IPS-18c (cell line): ENCODE measurements around the gene GMCL2.

Experiments
- H3K4me3 ChIP-seq: 2 replicates; pipeline ENCODE4 v1.7.0; 2013; ENCODE audit warnings: low read depth, mild to moderate bottlenecking, low read length, moderate library complexity; ENCODE audit not compliant: insufficient read depth
- H3K9me3 ChIP-seq: one replicate; pipeline ENCODE4 v1.6.1; 2013; ENCODE audit warnings: mild to moderate bottlenecking, low read length, moderate library complexity; ENCODE audit not compliant: control insufficient read depth, insufficient read depth

The GMCL2 gene

GRCh38 chr5:178224403-178224802 lies 37.2 kb upstream of the GMCL2 start:
- Histone ChIP-seq H3K9me3 (no peaks in the 10 kb centered on the region), H3K4me3 (no peak overlapping the region)

GRCh38 chr5:178223828-178224335 lies 36.7 kb upstream of the GMCL2 start:
- no peak overlapping the region for H3K4me3 ChIP-seq
- no peaks in the 10 kb centered on the region for H3K9me3 ChIP-seq

- Histone ChIP-seq H3K4me3 (no peak overlapping the region), H3K9me3 (no peaks in the 10 kb centered on the region)
Observed at GRCh38 chr5:178223196-178223773, 36.1 kb upstream of the GMCL2 start.

GRCh38 chr5:178222292-178222691 lies 35.1 kb upstream of the GMCL2 start:
- H3K4me3 ChIP-seq, result no peak overlapping the region
- H3K9me3 ChIP-seq, result no peaks in the 10 kb centered on the region

DNA sequence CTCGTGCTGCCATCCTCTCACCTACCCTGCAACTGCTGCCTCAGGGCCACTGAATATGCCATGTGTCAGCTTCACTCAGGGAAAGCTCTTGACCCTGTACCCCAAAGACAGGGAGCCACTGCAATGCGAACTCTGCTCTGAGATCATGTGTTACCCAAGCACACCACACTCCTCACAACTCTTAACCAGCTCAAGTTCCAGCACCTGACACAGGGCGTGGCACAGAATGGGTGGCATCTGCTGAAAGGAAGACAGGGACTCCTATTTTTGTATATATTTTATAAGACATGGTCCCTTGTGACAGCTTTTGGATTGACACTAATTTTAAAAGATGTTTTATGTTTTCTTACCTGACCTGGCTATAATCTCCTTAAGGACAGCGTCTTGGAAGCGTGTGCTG lies 34.7 kb upstream of the GMCL2 start:
- H3K4me3 ChIP-seq, result no peak overlapping the region

GRCh38 chr5:178221282-178221681 lies 34.1 kb upstream of the GMCL2 start:
- no peak overlapping the region for H3K4me3 ChIP-seq

More for the DNA sequence above, 34.7 kb upstream of the GMCL2 start:
- H3K9me3 ChIP-seq, result no peaks in the 10 kb centered on the region

DNA sequence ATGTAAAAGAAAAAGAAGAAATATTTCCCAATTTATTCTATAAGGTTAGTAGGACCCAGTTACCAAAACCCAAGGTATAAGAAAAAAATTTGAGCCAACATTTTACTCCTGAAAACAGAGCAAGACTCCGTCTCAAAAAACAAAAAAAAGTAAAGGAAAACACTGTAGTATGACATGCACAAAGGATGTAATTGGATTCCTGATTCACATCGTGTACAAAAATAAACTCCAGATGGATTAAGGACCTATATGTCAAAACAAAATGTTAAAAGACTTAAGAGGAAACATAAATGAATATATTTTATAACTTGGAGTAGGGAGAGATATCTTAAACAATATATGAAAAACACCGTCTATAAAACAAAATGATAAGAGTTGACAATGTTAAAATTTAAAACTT lies 31.7 kb upstream of the GMCL2 start:
- Histone ChIP-seq H3K9me3 (no peaks in the 10 kb centered on the region), H3K4me3 (no peak overlapping the region)

More at GRCh38 chr5:178221282-178221681, 34.1 kb upstream of the GMCL2 start:
- H3K9me3 ChIP-seq, result no peaks in the 10 kb centered on the region

GRCh38 chr5:178218237-178218776 lies 31.1 kb upstream of the GMCL2 start:
- H3K4me3 ChIP-seq, result no peak overlapping the region
- no peaks in the 10 kb centered on the region for H3K9me3 ChIP-seq

DNA sequence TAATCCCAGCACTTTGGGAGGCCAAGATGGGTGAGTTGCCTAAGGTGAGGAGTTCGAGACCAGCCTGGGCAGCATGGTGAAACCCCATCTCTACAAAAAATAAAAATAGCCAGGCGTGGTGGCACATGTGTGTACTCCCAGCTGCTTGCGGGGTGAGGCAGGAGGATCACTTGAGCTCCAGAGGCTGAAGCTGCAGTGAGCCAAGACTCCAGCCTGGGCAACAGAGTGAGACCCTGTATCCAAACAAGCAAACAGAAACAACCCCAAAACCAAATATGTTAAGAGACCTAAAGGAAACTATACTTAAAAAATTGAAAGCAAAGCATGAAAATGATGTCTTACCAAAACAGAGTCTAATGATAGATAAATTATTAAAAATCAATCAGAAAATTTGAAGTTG lies 29.6 kb upstream of the GMCL2 start:
- H3K4me3 ChIP-seq, result no peak overlapping the region
- no peaks in the 10 kb centered on the region for H3K9me3 ChIP-seq

DNA sequence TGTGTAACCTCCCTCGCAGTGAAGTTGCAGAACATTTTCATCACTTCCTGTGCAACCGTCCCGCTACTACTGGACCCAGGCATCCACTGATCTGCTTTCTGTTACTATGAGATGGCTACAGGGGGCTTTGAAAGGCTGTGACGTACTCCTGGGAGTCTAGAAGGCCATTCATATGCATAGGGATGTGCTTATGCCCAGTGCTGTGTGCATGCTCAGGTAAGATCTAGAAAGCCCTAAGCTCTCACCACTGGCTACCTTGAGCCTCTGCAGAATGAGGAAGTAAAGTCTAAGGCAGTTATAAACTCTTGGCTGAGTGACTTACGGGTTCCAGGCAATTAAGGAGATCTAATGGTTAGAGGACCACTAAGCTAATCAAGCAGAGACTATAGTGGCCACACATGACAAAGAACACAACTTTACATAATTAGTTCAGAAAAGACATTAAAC lies 28.9 kb upstream of the GMCL2 start:
- Histone ChIP-seq H3K9me3 (no peaks in the 10 kb centered on the region), H3K4me3 (no peak overlapping the region)

- H3K9me3 ChIP-seq, result no peaks in the 10 kb centered on the region
- H3K4me3 ChIP-seq, result no peak overlapping the region
Observed at GRCh38 chr5:178215280-178216002, 28.3 kb upstream of the GMCL2 start.

DNA sequence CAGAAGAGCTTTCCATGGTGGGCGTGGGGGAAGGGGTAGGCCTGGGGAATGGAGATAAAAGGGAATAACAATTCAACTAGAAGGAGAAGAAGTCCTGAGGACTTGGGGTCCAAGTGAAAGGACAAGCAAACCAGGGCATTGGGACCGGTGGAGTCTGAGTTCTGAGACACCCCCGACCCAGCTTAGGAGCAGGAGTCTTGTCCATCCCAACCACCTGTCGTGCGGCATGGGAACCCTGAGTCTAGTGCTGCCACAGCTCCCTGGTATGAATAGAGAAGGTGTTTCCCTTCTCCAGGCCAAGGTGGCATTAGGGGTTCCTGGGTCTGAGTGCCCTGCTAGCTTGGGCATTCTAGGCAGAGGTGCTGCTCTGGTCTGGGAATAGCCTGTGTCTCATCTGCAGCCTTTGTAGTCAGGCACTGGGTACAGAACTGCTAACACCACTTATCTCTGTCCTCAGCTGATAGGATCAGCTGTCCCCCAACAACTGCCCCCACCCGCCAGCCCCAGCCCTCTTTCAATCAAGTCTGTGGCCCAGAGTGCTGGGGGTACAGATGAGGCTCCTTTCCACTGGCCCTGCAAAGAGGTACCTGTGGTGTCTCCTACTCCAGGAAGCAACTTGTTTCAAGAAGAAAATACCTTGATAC lies 27.1 kb upstream of the GMCL2 start:
- Histone ChIP-seq H3K9me3 (no peaks in the 10 kb centered on the region), H3K4me3 (no peak overlapping the region)

GRCh38 chr5:178213748-178214151 lies 26.6 kb upstream of the GMCL2 start:
- H3K9me3 ChIP-seq, result no peaks in the 10 kb centered on the region
- no peak overlapping the region for H3K4me3 ChIP-seq

- Histone ChIP-seq H3K4me3 (no peak overlapping the region), H3K9me3 (no peaks in the 10 kb centered on the region)
Observed at GRCh38 chr5:178213003-178213461, 25.9 kb upstream of the GMCL2 start.

- H3K4me3 ChIP-seq, result no peak overlapping the region
Observed at GRCh38 chr5:178212241-178213002, 25.3 kb upstream of the GMCL2 start.

GRCh38 chr5:178211095-178212048 lies 24.2 kb upstream of the GMCL2 start:
- no peaks in the 10 kb centered on the region for H3K9me3 ChIP-seq
- no peak overlapping the region for H3K4me3 ChIP-seq

More at GRCh38 chr5:178212241-178213002, 25.3 kb upstream of the GMCL2 start:
- H3K9me3 ChIP-seq, result no peaks in the 10 kb centered on the region
